HG02840 (cell line): ENCODE measurements around the gene UFSP2.

Experiments
- ATAC-seq: cut with Tn5 transposase; IDR thresholded peaks from one replicate; pipeline ENCODE4 v1.9.1; 2021; ENCODE audit warnings: mild to moderate bottlenecking, moderate library complexity, moderate number of reproducible peaks; ENCODE audit not compliant: unreplicated experiment, low FRiP score

The UFSP2 gene

GRCh38 chr4:185358514-185358913 lies 67.2 kb downstream of the UFSP2 start:
- no peak for ATAC-seq

GRCh38 chr4:185357733-185358440 lies 67.9 kb downstream of the UFSP2 start:
- no peak for ATAC-seq

- no peak for ATAC-seq
Observed at GRCh38 chr4:185357211-185357610, 68.6 kb downstream of the UFSP2 start.

- ATAC-seq: no peak
Observed at GRCh38 chr4:185352741-185353140, 73.0 kb downstream of the UFSP2 start.

GRCh38 chr4:185352202-185352601 lies 73.6 kb downstream of the UFSP2 start:
- ATAC-seq: no peak

GRCh38 chr4:185351691-185352090 lies 74.1 kb downstream of the UFSP2 start:
- no peak for ATAC-seq
